Measurements from ENCODE around the gene PHLDA2.

Gene PHLDA2

DNA sequence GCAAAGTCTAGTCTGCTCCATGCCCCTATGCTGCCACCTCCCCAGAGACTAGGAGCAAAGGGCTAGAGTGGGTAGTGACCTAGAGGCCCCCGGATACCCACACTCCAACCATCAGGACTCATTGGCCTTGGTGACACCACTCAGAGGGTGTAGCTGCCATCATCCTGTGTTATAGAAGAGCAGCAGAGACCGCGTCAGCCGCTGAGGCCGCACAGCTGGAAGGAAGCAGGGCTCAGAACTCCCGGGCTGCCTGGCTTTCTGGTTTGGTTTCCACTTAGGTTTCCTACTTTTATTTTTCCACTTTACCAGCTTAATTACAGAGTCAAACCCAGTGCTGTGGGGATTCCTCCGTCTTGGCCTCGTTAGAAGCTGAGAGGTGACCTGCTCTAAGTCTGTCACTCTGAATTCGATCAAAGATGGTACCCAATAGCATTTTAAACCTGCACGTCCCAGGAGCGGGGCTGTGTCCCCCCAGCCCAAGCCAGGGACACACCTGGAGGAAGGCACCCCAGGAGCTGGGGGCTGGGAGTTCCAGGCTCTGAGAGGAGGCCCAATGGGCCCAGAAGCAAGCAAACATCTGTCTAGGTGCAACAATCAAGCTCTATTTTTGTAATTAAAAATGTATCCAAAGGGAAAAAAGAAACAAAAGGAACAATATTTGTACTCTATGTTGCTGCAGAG is 41.6 kb downstream of the PHLDA2 start:
- Histone ChIP-seq H3K4me3 (ENCODE audit: low read depth, low read length) (no peak overlapping the region), H3K4me1 (no peaks in the 10 kb centered on the region), H3K4me2 (ENCODE audit: low read length) (no peak overlapping the region), H3K27me3 (ENCODE audit: control insufficient read depth, insufficient read depth, low read length) (no peaks in the 10 kb centered on the region), H3K9me3 (ENCODE audit: control insufficient read depth, low read length) (no peaks in the 10 kb centered on the region), H3K36me3 (ENCODE audit: control insufficient read depth, insufficient read depth, low read length) (no peaks in the 10 kb centered on the region), H3K27ac (no peak overlapping the region), H3K9ac (no peak overlapping the region), H3K79me2 (no peaks in the 10 kb centered on the region), H2AFZ (no peak overlapping the region)
- TF ChIP-seq, protein P1, sequence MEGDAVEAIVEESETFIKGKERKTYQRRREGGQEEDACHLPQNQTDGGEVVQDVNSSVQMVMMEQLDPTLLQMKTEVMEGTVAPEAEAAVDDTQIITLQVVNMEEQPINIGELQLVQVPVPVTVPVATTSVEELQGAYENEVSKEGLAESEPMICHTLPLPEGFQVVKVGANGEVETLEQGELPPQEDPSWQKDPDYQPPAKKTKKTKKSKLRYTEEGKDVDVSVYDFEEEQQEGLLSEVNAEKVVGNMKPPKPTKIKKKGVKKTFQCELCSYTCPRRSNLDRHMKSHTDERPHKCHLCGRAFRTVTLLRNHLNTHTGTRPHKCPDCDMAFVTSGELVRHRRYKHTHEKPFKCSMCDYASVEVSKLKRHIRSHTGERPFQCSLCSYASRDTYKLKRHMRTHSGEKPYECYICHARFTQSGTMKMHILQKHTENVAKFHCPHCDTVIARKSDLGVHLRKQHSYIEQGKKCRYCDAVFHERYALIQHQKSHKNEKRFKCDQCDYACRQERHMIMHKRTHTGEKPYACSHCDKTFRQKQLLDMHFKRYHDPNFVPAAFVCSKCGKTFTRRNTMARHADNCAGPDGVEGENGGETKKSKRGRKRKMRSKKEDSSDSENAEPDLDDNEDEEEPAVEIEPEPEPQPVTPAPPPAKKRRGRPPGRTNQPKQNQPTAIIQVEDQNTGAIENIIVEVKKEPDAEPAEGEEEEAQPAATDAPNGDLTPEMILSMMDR (IDR thresholded peaks at IDR 0.05) = no peak

DNA sequence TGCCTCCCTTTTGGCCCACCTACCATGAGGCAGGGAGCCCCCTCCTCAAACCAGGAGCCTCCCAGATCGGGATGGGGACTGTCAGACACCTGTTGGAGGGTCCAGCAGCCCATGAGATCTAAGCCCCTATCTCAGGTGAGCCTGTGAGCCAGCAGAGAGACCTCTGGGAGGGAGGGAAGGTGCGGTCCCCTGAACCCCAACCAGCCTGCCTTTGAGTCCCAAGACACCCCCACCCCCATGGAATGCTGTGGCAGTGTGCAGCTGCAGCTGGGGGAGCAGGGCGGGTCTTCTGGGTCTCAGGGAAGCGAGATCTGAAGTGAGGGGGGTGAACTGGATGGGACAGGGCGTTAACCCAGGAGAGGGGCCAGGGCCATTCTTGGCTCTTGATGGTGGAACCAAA is 42.3 kb downstream of the PHLDA2 start:
- no peaks in the 10 kb centered on the region for H3K79me2 ChIP-seq
- H3K4me2 ChIP-seq (ENCODE audit: low read length) = no peak overlapping the region
- no peaks in the 10 kb centered on the region for H3K27me3 ChIP-seq (ENCODE audit: control insufficient read depth, insufficient read depth, low read length)
- no peaks in the 10 kb centered on the region for H3K36me3 ChIP-seq (ENCODE audit: control insufficient read depth, insufficient read depth, low read length)
- no peaks in the 10 kb centered on the region for H3K4me1 ChIP-seq
- H2AFZ ChIP-seq = no peak overlapping the region
- TF ChIP-seq, protein P1 (IDR thresholded peaks at IDR 0.05) = no peak
- no peak overlapping the region for H3K9ac ChIP-seq
- peak overlapping the region; percentile 15 for H3K27ac ChIP-seq
- H3K4me3 ChIP-seq (ENCODE audit: low read depth, low read length) = no peak overlapping the region
- no peaks in the 10 kb centered on the region for H3K9me3 ChIP-seq (ENCODE audit: control insufficient read depth, low read length)

DNA sequence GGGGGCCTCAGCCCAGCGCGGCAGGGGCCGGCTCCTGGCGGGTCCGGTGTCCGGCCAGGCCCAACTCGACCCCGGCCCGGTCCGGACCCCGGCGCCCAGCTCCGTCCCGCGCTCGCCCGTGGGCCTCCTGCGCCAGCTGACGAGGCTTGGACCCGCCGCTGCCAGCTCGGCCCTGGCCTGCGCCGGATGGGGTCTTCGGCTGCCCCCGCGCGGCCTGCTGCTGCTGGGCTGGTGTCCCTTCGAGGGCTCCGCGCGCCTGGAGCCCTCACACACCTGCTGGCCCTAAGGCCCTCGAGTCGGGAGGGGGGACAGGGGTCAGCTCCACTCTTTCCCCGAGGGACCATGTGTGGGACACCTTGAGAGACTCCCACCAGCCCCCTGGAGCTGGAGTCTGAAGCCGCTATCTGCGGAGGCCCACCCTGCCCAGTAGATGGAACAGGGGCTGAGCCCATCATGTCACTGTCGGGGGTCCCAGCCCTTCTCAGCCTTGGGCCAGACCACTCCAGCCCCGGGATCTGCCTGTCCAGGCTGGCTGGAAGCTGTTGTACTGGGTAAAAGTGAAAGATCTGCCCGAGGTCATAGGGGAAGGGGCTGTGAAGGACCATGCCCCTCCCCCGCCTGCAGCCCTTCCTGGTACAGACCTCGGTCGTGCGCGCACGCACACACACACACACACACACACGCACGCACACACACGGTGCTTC is 42.9 kb downstream of the PHLDA2 start:
- no peaks in the 10 kb centered on the region for H3K27me3 ChIP-seq (ENCODE audit: control insufficient read depth, insufficient read depth, low read length)
- H3K36me3 ChIP-seq (ENCODE audit: control insufficient read depth, insufficient read depth, low read length) = no peaks in the 10 kb centered on the region
- TF ChIP-seq, protein P1 (IDR thresholded peaks at IDR 0.05) = no peak
- H3K9ac ChIP-seq = no peak overlapping the region
- H3K4me2 ChIP-seq (ENCODE audit: low read length) = no peak overlapping the region
- H3K4me3 ChIP-seq (ENCODE audit: low read depth, low read length) = no peak overlapping the region
- no peaks in the 10 kb centered on the region for H3K9me3 ChIP-seq (ENCODE audit: control insufficient read depth, low read length)
- no peaks in the 10 kb centered on the region for H3K79me2 ChIP-seq
- no peaks in the 10 kb centered on the region for H3K4me1 ChIP-seq
- peak overlapping the region; percentile 58 for H2AFZ ChIP-seq
- peak overlapping the region; percentile 15 for H3K27ac ChIP-seq

DNA sequence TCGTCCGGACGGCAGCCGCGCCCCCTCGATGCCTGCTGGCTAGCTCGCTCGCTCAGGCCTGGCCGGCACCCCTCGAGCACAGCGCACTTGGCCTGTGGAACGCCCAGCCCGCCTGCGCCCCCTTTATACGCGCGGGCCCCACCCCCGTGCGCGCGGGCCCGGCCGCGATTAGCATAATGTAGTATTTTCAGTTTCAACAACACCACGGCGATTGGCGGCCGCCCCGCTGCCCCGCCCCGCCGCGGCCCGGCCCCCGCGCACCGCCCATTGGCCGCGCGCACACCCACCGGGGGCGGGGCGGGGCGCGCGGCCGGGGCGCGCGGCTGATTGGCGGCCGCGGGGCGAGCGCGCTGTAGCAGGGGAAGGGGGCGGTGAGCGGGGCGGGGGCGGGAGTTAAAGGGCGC is 43.5 kb downstream of the PHLDA2 start, which contains the start of gene CDKN1C:
TSS of gene CDKN1C (minus strand) at position 98 of the 404 bp plus-strand sequence. CDS start 319 bp downstream, outside the sequence.
- Histone ChIP-seq H3K4me1 (no peaks in the 10 kb centered on the region), H3K4me3 (ENCODE audit: low read depth, low read length) (peak within 1 kb of the TSS; percentile 62), H3K27ac (peak within 1 kb of the TSS; percentile 69), H3K9ac (no peak within 1 kb of the TSS), H3K36me3 (ENCODE audit: control insufficient read depth, insufficient read depth, low read length) (no peaks in the 10 kb centered on the region), H3K4me2 (ENCODE audit: low read length) (peak within 1 kb of the TSS; percentile 88), H3K79me2 (no peaks in the 10 kb centered on the region), H3K9me3 (ENCODE audit: control insufficient read depth, low read length) (no peaks in the 10 kb centered on the region), H3K27me3 (ENCODE audit: control insufficient read depth, insufficient read depth, low read length) (no peaks in the 10 kb centered on the region), H2AFZ (peak within 1 kb of the TSS; percentile 72)
- TF ChIP-seq, protein P1 (IDR thresholded peaks at IDR 0.05) = no peak

Data from parathyroid adenoma (tissue), 2 donors.